HepG2 (cell line): ENCODE results near the gene DNAJB2. TPM values are rescaled to one million over a fixed set of nuclear protein-coding genes. Genes with fewer than 3 reads are reported as not detected.

Experiments used
- ARID2 ChIP-seq: sonication (generic); formaldehyde crosslinking; IDR thresholded peaks from 2 replicates; pipeline ENCODE4 v1.8.1; 2022; ENCODE audit warnings: mild to moderate bottlenecking, missing genetic modification reagents, borderline replicate concordance
- ERF ChIP-seq: IDR thresholded peaks from 2 replicates; pipeline ENCODE4 v1.6.1; 2018; ENCODE audit warnings: missing biosample characterization, missing genetic modification reagents
- GATAD2A ChIP-seq: IDR thresholded peaks from 2 replicates; pipeline ENCODE4 v1.6.1; 2016
- GLI4 ChIP-seq: sonication (generic); formaldehyde crosslinking; IDR thresholded peaks from 2 replicates; pipeline ENCODE4 v1.5.1; 2020; ENCODE audit warnings: missing genetic modification reagents, mild to moderate bottlenecking, moderate library complexity, borderline replicate concordance
- HNRNPL ChIP-seq: fragments of 200-400 bp; formaldehyde crosslinking; IDR thresholded peaks from 2 replicates; pipeline ENCODE4 v1.6.1; 2017; ENCODE audit warnings: mild to moderate bottlenecking, low read depth, low read length
- HOXA9 ChIP-seq: sonication (generic); formaldehyde crosslinking; IDR thresholded peaks from 2 replicates; pipeline ENCODE4 v1.8.1; 2022; ENCODE audit warnings: missing genetic modification reagents, mild to moderate bottlenecking, moderate library complexity, borderline replicate concordance
- HOXD1 ChIP-seq: sonication (generic); formaldehyde crosslinking; IDR thresholded peaks from 2 replicates; pipeline ENCODE4 v1.5.0; 2020; ENCODE audit warnings: missing genetic modification reagents
- KAT7 ChIP-seq: IDR thresholded peaks from 2 replicates; pipeline ENCODE4 v1.6.1; 2018; ENCODE audit warnings: borderline replicate concordance, missing compliant biosample characterization
- MEIS2 ChIP-seq: sonication (generic); formaldehyde crosslinking; IDR thresholded peaks from 2 replicates; pipeline ENCODE4 v1.9.0; 2021; ENCODE audit warnings: mild to moderate bottlenecking, missing genetic modification reagents
- NCOA5 ChIP-seq: sonication (generic); formaldehyde crosslinking; IDR thresholded peaks from 2 replicates; pipeline ENCODE4 v1.4.0; 2020; ENCODE audit warnings: missing genetic modification reagents
- SAP130 ChIP-seq: IDR thresholded peaks from 2 replicates; pipeline ENCODE4 v1.6.1; 2016; ENCODE audit warnings: low read depth
- SNAPC2 ChIP-seq: sonication (generic); formaldehyde crosslinking; IDR thresholded peaks from 2 replicates; pipeline ENCODE4 v1.8.1; 2022; ENCODE audit warnings: mild to moderate bottlenecking, missing genetic modification reagents
- SOX6 ChIP-seq, 2 experiments: fragments of 450-650 bp in 1 of 2; sonication (generic) in 1 of 2; formaldehyde crosslinking in 1 of 2; IDR thresholded peaks; 2 replicates each; pipeline versions ENCODE4 v1.4.0 to v1.6.1; 2017 to 2020; ENCODE audit warnings: antibody characterized with exemption in 1 of 2, mild to moderate bottlenecking in 1 of 2, missing genetic modification reagents in 1 of 2
- ZIK1 ChIP-seq: sonication (generic); formaldehyde crosslinking; IDR thresholded peaks from 2 replicates; pipeline ENCODE4 v1.5.0; 2020; ENCODE audit warnings: mild to moderate bottlenecking, low read depth, missing genetic modification reagents, borderline replicate concordance
- ZNF350 ChIP-seq: sonication (generic); formaldehyde crosslinking; IDR thresholded peaks from 2 replicates; pipeline ENCODE4 v1.4.0; 2020; ENCODE audit warnings: mild to moderate bottlenecking, low read depth, missing genetic modification reagents, borderline replicate concordance
- ZNF614 ChIP-seq: IDR thresholded peaks from 2 replicates; pipeline ENCODE4 v1.6.1; 2018; ENCODE audit warnings: missing biosample characterization, missing genetic modification reagents, inconsistent platforms, borderline replicate concordance
- ZNF616 ChIP-seq: sonication (generic); formaldehyde crosslinking; IDR thresholded peaks from 2 replicates; pipeline ENCODE4 v1.5.0; 2020; ENCODE audit warnings: low read depth, mild to moderate bottlenecking, missing genetic modification reagents
- polyA plus RNA-seq, 8 experiments: library from polyadenylated mRNA; depleted of rRNA in 3 of 8; stranded (reverse) in 7 of 8; unstranded in 1 of 8; fragments of >200 nt; fragmentation: Illumina TruSeq in 4 of 8; extraction: Trizol in 4 of 8; gene quantifications; 2 replicates each; pipeline versions ENCODE4 v1.2.1 to v1.2.3, GENCODE V29; 2011 to 2016; ENCODE audit warnings: low read depth in 4 of 8, missing spikeins in 1 of 8, mixed read lengths in 1 of 8; ENCODE audit not compliant: insufficient read depth in 1 of 8
- total RNA-seq, 5 experiments: library from RNA; depleted of rRNA; stranded (reverse); fragments of >200 nt; fragmentation: Illumina TruSeq; extraction: Trizol; gene quantifications; 2 replicates each; pipeline ENCODE4 v1.2.3, GENCODE V29; 2016; ENCODE audit warnings: low read depth in 1 of 5
- TF ChIP-seq, protein P1 (sequence below): sonication (generic); formaldehyde crosslinking; IDR thresholded peaks from 2 replicates; pipeline ENCODE4 v1.5.0; 2020; ENCODE audit warnings: mild to moderate bottlenecking, missing genetic modification reagents, borderline replicate concordance
- TF ChIP-seq, protein P2 (sequence below): IDR thresholded peaks from 2 replicates; pipeline ENCODE4 v1.6.1; 2012; ENCODE audit warnings: inconsistent platforms
- TF ChIP-seq, protein P3 (sequence below): IDR thresholded peaks from 2 replicates; pipeline ENCODE4 v1.6.1; 2016
- TF ChIP-seq, protein P4 (sequence below): sonication (generic); formaldehyde crosslinking; IDR thresholded peaks from 2 replicates; pipeline ENCODE4 v1.4.0; 2020; ENCODE audit warnings: mild to moderate bottlenecking, low read depth, missing genetic modification reagents

Gene DNAJB2
- total and polyA plus RNA-seq, 2 of the 13 experiments (the other 11 are each of a cell fraction or from before 2014, with no cell fraction given), result 21.3 to 31.1 TPM

DNA sequence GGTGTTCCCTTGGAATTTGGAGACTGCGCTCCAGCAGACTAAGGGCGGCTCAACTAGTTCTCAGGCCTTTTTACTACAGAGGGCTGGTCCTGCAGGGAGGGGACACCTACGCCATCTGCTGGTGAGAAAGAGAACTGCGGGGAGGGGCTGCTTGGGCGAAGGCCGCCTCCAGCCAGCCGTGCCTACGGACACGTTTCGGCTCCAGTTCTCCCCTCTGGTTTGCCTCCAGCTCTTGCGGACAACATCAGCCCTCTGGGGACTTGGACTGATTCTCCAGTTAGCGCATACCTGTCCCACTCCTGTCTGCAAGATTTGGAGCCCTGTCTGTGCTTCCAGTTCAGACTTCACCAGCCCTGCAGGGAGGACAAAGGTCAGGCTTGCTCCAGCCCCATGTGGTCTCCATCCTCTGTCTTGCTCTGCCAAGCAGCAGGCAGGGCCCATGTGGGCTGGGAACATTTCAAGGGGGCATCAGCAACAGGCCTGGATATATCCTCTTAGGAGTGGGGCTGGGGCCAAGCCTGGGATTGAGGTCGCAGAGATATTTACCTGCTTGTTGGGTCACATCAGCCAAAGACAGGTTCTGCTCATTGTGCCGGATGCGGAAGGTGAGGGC lies 19.7 kb downstream of the DNAJB2 start (continued):
- TF ChIP-seq, protein P1, sequence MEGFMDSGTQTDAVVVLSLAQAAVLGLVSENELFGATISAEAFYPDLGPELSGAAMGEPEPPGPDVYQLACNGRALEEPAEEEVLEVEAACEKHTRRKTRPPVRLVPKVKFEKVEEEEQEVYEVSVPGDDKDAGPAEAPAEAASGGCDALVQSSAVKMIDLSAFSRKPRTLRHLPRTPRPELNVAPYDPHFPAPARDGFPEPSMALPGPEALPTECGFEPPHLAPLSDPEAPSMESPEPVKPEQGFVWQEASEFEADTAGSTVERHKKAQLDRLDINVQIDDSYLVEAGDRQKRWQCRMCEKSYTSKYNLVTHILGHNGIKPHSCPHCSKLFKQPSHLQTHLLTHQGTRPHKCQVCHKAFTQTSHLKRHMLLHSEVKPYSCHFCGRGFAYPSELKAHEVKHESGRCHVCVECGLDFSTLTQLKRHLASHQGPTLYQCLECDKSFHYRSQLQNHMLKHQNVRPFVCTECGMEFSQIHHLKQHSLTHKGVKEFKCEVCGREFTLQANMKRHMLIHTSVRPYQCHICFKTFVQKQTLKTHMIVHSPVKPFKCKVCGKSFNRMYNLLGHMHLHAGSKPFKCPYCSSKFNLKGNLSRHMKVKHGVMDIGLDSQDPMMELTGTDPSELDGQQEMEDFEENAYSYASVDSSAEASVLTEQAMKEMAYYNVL (CRISPR knock-in tag), result no peak
- no peak for TF ChIP-seq KAT7
- TF ChIP-seq ZNF614 (CRISPR knock-in tag), result no peak
- no peak for TF ChIP-seq SOX6 (IDR thresholded peaks at IDR 0.05)
- TF ChIP-seq SOX6 (CRISPR knock-in tag; IDR thresholded peaks at IDR 0.05), result peak; percentile 10; the same call in 1 of the 2 replicates
- no peak for TF ChIP-seq NCOA5 (CRISPR knock-in tag)
- TF ChIP-seq, protein P2, sequence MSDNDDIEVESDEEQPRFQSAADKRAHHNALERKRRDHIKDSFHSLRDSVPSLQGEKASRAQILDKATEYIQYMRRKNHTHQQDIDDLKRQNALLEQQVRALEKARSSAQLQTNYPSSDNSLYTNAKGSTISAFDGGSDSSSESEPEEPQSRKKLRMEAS, result peak; percentile 73
- TF ChIP-seq, protein P3, sequence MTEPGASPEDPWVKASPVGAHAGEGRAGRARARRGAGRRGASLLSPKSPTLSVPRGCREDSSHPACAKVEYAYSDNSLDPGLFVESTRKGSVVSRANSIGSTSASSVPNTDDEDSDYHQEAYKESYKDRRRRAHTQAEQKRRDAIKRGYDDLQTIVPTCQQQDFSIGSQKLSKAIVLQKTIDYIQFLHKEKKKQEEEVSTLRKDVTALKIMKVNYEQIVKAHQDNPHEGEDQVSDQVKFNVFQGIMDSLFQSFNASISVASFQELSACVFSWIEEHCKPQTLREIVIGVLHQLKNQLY (CRISPR knock-in tag), result 0 out of 2 replicates have a peak, but pooled peaks have one; percentile 21
- TF ChIP-seq, protein P4, sequence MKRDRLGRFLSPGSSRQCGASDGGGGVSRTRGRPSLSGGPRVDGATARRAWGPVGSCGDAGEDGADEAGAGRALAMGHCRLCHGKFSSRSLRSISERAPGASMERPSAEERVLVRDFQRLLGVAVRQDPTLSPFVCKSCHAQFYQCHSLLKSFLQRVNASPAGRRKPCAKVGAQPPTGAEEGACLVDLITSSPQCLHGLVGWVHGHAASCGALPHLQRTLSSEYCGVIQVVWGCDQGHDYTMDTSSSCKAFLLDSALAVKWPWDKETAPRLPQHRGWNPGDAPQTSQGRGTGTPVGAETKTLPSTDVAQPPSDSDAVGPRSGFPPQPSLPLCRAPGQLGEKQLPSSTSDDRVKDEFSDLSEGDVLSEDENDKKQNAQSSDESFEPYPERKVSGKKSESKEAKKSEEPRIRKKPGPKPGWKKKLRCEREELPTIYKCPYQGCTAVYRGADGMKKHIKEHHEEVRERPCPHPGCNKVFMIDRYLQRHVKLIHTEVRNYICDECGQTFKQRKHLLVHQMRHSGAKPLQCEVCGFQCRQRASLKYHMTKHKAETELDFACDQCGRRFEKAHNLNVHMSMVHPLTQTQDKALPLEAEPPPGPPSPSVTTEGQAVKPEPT (CRISPR knock-in tag), result 0 out of 2 replicates have a peak, but pooled peaks have one; percentile 23
- TF ChIP-seq SAP130 (CRISPR knock-in tag), result peak; percentile 60; the same call in 1 of the 2 replicates
- no peak for TF ChIP-seq ERF (CRISPR knock-in tag)
- 0 out of 2 replicates have a peak, but pooled peaks have one; percentile 24 for TF ChIP-seq ZIK1 (CRISPR knock-in tag)
- TF ChIP-seq ZNF350, result peak; percentile 68; the same call in 1 of the 2 replicates
- 0 out of 2 replicates have a peak, but pooled peaks have one; percentile 37 for TF ChIP-seq SNAPC2 (CRISPR knock-in tag)
- TF ChIP-seq GATAD2A (CRISPR knock-in tag), result 0 out of 2 replicates have a peak, but pooled peaks have one; percentile 41
- no peak for TF ChIP-seq HNRNPL
- no peak for TF ChIP-seq HOXD1 (CRISPR knock-in tag)
- TF ChIP-seq ZNF616 (CRISPR knock-in tag), result 0 out of 2 replicates have a peak, but pooled peaks have one; percentile 23
- no peak for TF ChIP-seq MEIS2 (CRISPR knock-in tag)
- no peak for TF ChIP-seq HOXA9
- TF ChIP-seq ARID2 (CRISPR knock-in tag), result no peak
- TF ChIP-seq GLI4, result peak; percentile 41; the same call in 1 of the 2 replicates
- TF ChIP-seq, all 625 proteins: peak for 136
